Lower lobe of right lung (tissue), 2 donors: ENCODE data around the gene UBA1. TPM values are rescaled to one million over a fixed set of nuclear protein-coding genes. Genes with fewer than 3 reads are reported as not detected.

Source experiments
- ATAC-seq, 2 donors: fragments of 200-7000 bp; cut with Tn5 transposase; one replicate each; pipeline ENCODE4 v1.9.1; 2020 to 2022; ENCODE audit warnings: mild to moderate bottlenecking in 2 of 2, moderate library complexity in 2 of 2
- DNase-seq: peaks from one replicate; pipeline ENCODE4 v3.0.0-alpha.2; 2020
- H3K27ac ChIP-seq: fragments of 200-600 bp; one replicate; pipeline ENCODE4 v1.8.0; 2022
- H3K27me3 ChIP-seq: fragments of 200-600 bp; one replicate; pipeline ENCODE4 v1.8.0; 2022; ENCODE audit warnings: low read depth
- H3K36me3 ChIP-seq: fragments of 200-600 bp; one replicate; pipeline ENCODE4 v1.8.0; 2022; ENCODE audit warnings: mild to moderate bottlenecking
- H3K4me1 ChIP-seq: fragments of 200-600 bp; one replicate; pipeline ENCODE4 v1.8.0; 2022
- H3K4me3 ChIP-seq: fragments of 200-600 bp; one replicate; pipeline ENCODE4 v1.8.0; 2022; ENCODE audit warnings: mild to moderate bottlenecking
- H3K9me3 ChIP-seq: fragments of 200-600 bp; one replicate; pipeline ENCODE4 v1.8.0; 2022
- CTCF ChIP-seq: fragments of 200-600 bp; IDR thresholded peaks from one replicate; pipeline ENCODE4 v1.8.0; 2022; ENCODE audit warnings: antibody characterized with exemption, mild to moderate bottlenecking
- intact Hi-C: fragments of 100-400 bp; cut with DNase I; formaldehyde crosslinking; loops from one replicate; pipeline ENCODE4 v1.11.0; 2022
- total RNA-seq: library from RNA; stranded (reverse); fragmentation: NEBNext Ultra II Directional; extraction: Animal tissue kit (Norgen Biotek cat#: 25700); gene quantifications from one replicate; pipeline ENCODE4 v1.2.1, GENCODE V29; 2021
- donor health status: DM: no; HTN: yes; CAD: no; lungs with severe emphysema.

The UBA1 gene
- total RNA-seq, 1 donor from 2014 or later: 152 TPM

DNA sequence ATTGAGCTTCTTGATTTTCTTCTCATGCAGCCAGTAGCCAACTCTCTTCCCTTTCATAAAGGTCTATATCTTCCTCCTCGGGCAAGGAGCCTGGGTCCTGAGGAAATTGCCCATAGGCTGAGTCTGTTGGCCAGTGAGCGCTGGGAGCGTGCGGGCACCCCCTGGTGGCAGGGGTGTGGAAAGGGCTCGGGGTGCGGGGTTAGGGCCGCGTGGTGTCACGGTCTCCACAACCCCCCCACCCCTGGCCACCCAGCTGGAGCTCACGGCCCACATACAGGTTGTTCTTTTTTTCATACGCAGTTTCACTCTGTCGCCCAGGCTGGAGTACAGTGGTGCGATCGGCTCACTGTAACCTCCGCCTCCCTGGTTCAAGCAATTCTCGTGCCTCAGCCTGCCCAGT lies 35.5 kb upstream of the UBA1 start:
- peaks cover 21% of the 10 kb centered on the region for H3K36me3 ChIP-seq
- H3K4me3 ChIP-seq: no peak overlapping the region
- ATAC-seq: no peak
- TF ChIP-seq CTCF: no peak
- H3K9me3 ChIP-seq: no peaks in the 10 kb centered on the region
- intact Hi-C loops: no loop called here
- H3K27me3 ChIP-seq: no peaks in the 10 kb centered on the region
- H3K4me1 ChIP-seq: no peaks in the 10 kb centered on the region
- no peak for DNase-seq
- H3K27ac ChIP-seq: no peak overlapping the region

- TF ChIP-seq CTCF: no peak
- DNase-seq (no peak), ATAC-seq (no peak)
- Histone ChIP-seq H3K4me3 (no peak overlapping the region), H3K36me3 (peaks cover 21% of the 10 kb centered on the region), H3K27me3 (no peaks in the 10 kb centered on the region), H3K4me1 (no peaks in the 10 kb centered on the region), H3K27ac (no peak overlapping the region), H3K9me3 (no peaks in the 10 kb centered on the region)
- intact Hi-C loops: no loop called here
These were observed 34.8 kb upstream of the UBA1 start for GRCh38 chrX:47158781-47159180.

DNA sequence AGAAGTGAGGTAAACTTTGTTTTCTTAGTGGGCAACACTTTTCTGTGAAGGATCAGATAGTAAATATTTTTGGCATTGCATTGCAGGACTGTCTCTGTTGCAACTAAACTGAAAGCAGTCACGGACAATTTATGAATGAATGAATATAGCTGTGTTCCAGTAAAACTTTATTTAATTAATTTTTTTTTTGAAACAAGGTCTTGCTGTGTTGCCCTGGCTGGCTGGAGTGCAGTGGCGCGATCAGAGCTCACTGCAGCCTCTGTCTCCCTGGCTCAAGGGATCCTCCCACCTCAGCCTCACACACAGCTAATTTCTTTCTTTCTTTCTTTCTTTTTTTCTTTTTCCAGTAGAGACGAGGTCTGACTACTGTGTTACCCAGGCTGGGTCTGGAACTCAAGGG lies 32.8 kb upstream of the UBA1 start:
- intact Hi-C loops: no loop called here
- Histone ChIP-seq H3K27me3 (no peaks in the 10 kb centered on the region), H3K9me3 (no peaks in the 10 kb centered on the region), H3K4me1 (no peaks in the 10 kb centered on the region), H3K36me3 (peaks cover 14% of the 10 kb centered on the region), H3K27ac (no peak overlapping the region), H3K4me3 (no peak overlapping the region)
- TF ChIP-seq CTCF: no peak
- no peak for ATAC-seq
- no peak for DNase-seq

DNA sequence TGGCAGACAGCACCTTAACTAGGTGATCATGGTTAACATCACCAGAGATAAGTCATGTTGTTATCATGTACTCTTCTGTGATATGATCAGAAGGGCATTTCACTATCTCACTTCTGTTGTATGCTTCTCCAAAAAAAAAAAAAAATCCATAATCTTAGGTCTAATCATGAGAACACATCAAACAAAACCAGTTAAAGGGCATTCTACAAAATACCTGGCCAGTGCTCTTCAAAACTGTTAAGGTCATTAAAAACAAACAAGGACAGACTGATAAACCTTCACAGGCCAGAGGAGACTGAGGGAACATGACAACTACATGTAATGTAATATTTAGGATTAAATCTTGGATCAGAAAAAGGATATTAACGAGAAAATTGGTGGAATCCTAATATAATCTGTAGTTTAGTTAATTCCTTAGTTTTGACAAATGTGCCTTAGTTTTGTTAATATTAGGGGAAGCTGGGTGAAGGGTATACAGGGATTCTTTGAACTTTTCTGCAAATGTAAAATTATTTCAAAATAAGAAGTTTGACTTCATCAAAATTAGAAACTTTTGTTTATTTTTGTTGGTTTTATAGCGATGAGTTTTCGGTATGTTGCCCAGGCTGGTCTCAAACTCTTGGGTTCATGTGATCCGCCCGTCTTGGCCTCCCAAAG lies 30.6 kb upstream of the UBA1 start:
- no peaks in the 10 kb centered on the region for H3K9me3 ChIP-seq
- DNase-seq (no peak), ATAC-seq (no peak)
- no peaks in the 10 kb centered on the region for H3K4me1 ChIP-seq
- no peak overlapping the region for H3K4me3 ChIP-seq
- no peak for TF ChIP-seq CTCF
- no peaks in the 10 kb centered on the region for H3K36me3 ChIP-seq
- intact Hi-C loops: no loop called here
- no peak overlapping the region for H3K27ac ChIP-seq
- no peaks in the 10 kb centered on the region for H3K27me3 ChIP-seq

- TF ChIP-seq CTCF: no peak
- H3K4me3 ChIP-seq: no peak overlapping the region
- DNase-seq (no peak), ATAC-seq (no peak)
- H3K9me3 ChIP-seq: no peaks in the 10 kb centered on the region
- H3K36me3 ChIP-seq: peaks cover 3% of the 10 kb centered on the region
- H3K4me1 ChIP-seq: no peaks in the 10 kb centered on the region
- no peak overlapping the region for H3K27ac ChIP-seq
- intact Hi-C loops: no loop called here
- no peaks in the 10 kb centered on the region for H3K27me3 ChIP-seq
These were observed 29.2 kb upstream of the UBA1 start for GRCh38 chrX:47164420-47164819.
